NCI-H1694 treated with DMSO at 0.1 percent for 48 hours (cell line): Measurements from ENCODE around the gene TPO.

Experiments used
- DNase-seq: peaks from one replicate; lab custom pipeline; 2025; lab: John Stamatoyannopoulos, UW

Gene TPO

DNA sequence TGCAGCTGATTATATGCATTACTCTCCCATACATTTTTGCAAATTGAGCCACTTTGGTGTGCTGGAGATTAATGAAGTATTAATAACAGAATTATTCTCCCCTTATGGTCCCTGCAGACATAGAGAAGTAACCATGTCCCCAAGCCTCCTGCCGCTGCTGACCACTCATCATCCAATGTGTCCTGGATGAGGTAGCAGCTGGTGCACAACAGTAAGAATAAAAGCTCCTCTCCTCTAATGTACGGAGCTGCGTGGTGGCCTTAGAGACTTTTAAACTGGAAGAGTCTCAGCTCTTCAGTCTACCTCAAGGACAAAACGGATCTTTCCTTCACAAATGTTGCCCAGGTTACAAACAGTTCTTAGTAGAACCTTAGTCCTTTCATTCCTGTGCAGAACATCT is 37.7 kb downstream of the TPO start:
- no peak for DNase-seq

DNA sequence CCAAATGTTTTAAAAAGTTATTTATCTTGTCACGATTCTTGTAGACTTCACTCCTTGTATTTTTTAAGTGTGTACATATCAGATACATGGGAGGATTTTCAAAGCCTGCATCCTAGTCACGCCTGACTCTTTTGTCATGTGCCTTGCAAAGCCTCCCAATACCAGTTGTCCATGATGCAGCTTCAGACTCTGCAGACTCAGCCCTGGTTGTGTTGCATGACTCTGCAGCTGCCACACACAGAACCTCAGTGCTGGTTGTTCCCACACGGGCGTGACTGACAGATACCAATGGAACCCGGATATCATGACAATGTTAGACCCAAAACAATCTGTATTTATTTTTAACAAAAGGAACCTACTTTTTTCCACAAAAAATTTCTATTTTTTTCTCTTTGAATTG is 38.2 kb downstream of the TPO start:
- no peak for DNase-seq

DNA sequence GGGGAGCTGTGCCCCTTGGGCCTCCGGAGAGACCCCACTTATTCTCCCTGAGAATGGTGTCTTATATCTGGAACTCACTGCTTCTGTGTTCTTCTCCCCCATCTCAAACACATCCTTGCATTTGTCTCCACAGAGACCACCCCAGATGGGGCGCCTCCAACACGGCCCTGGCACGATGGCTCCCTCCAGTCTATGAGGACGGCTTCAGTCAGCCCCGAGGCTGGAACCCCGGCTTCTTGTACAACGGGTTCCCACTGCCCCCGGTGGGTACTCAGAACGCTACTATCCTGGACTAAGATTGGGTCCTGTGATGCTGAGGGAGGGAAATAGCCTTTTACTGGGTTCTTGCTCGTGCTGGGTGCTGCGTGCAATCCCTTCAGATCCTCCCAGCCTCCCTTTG is 40.3 kb downstream of the TPO start:
- DNase-seq, result no peak

DNA sequence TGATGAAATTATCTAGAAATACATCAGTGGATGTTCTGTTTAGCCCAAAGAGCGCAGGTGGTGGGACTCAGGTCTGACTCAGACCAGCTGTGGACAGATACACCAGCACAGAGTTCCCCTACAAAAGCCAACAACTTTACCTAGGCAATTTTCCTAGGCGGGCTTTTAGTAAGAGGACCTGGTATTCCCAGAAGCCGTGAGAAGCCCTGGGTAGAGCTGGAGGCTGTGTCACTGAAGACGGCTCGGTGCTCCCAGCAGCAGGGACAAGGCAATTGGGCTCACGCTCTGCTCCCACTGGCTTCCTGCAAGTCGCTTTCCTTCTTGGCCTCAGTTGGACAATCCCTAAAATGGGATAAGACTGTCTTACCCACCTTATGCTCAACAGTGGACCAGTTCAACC is 41.1 kb downstream of the TPO start:
- no peak for DNase-seq

DNA sequence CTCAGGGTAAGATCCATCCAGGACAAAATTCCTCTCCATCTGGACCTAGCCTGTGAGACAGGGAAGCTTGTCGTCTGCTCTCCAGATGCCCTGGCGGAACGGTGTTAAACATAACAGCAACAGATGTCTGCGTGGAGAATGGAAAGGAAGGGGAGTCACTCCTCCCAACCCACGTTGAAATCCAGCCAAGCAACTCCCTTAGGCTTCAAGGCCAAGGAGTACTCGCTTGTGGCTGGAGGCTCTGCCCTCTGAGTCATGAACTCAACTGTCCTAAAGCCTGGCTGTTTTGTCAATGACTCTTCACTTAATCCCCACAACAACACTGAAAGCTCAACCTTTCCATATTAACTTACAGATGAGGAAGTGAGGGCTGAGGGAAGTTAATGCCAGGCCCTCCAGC is 42.2 kb downstream of the TPO start:
- DNase-seq, result no peak

DNA sequence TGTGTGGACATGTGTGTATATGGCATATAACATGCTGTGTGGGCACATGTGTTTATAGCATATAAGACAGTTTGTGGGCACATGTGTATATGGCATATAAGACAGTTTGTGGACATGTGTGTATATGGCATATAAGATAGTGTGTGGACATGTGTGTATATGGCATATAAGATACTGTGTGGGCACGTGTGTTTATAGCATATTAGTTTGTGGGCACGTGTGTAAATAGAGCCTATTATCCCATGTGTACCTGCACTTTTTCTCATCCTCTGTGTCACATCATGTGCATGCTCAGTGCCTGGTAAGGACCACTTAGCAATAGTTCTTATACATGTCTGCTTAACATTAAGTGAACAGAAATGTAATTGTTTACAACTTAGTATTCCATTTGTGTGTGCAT is 45.2 kb downstream of the TPO start:
- DNase-seq, result no peak

DNA sequence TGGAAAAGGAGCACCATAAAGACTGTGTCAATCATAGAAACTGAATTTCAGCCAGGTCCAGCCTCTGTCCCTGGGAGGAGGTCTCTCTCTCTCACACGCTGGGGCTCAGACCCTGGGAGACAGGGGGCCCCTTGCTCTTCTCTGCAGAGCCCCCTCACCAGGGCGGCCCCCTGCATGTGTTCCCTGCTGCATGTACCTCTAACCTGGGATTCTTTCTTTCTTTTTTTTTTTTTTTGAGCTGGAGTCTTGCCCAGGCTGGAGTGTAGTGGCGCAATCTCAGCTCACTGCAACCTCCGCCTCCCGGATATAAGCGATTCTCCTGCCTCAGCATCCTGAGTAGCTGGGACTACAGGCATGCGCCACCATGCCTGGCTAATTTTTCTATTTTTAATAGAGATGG is 46.5 kb downstream of the TPO start:
- no peak for DNase-seq

DNA sequence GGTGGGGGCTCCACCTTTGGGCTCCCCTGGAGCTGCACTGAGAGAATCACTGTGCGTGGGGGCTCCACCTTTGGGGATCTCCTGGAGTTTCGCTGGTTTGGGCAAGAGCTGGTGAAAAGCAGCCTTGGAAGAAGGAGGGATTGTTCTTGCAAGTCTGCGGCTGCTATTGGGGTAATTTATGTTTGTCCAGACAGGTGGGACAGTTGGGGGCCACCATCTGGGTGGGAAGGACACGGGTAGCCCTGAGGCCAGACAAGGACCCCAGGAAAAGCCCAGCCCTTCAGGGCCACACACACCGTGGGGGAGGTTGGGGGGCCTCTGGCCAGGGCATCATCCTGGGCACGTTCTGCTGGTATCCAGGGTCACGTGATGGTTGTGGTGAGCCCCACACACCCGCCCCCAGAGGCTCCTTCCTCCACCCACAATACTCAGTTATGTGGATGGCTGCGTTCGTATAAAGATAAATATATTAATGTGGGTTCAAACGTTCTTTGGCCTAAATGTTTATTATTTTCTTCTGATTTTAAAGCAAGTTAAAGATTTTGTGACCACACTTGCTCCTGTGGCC is 47.7 kb downstream of the TPO start:
- no peak for DNase-seq

DNA sequence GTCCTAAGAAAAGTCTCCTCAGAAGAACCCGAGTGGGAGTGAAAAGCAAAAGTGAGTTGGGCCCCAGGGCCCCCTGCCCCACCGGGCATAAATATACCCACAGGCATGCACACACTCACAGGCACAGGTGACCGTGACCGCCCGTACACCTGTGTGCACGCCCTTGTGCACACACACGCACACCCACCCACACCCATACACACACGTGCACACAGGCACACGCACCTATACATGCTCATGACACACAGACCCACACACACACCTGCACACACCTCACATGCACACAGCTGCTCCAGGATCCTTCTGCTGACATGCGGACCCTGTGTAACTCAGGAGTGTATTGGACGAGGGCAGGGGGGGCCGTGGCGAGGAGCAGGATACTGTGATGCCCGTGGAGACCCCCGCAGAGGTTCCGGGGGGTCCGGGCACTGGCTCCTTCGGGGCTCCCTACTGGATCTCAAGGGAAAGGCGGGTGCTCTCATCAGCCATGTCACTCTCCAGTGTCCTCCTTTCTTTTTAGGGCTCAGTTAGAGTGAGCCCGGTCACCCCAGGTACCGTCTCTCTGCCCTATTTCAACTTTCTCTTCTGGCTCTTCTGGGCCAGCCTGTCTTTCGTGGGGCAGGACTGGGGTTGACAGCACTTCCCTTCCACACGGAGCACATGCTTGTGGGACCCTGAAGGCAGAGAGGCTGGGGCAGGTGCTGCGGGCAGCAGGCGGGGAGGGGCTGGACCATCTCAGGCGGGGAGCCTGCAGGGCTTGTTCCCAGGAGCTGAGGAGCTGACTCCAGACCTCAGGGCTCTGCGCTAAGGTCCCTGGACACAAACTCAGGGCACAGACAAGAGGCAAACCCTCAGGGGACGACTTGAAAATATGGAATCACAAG is 48.5 kb downstream of the TPO start:
- DNase-seq, result no peak

DNA sequence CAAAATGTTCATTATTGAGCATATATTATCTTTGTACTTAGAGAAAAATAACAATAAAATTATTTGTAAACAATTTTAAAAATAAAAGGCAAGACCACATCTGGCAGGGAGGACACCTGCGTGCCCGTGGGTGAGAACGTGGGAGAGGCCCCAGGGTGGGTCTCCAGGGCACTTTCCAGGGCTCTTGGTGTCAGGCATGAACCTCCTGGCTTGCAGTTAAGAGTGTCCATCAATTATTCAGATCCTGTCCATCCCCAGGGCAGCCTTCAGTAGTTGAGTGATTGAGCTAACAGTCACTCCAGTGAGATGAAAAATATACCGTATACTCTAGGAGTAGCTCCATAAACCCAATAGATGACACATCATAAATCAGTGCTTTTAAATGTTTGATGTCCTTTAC is 49.7 kb downstream of the TPO start:
- DNase-seq, result no peak

DNA sequence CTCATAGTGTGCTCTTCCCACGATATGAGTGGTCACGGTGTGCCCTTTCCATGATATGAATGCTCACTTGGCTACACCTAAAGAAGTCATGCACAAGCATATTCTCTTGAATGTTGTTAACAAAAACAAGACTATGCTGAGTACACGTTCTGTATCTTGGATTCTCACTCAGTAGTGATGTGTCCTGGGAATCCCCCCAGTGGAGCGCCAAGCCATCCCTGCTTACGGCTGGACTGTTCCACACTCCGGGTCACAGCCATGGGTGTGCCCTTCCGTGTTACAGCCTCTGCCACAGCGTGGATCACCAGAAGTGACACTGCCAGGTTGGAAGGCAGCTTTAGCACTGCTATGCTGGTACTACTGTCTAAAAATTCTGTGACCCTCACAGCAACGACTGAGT is 59.1 kb downstream of the TPO start:
- no peak for DNase-seq

DNA sequence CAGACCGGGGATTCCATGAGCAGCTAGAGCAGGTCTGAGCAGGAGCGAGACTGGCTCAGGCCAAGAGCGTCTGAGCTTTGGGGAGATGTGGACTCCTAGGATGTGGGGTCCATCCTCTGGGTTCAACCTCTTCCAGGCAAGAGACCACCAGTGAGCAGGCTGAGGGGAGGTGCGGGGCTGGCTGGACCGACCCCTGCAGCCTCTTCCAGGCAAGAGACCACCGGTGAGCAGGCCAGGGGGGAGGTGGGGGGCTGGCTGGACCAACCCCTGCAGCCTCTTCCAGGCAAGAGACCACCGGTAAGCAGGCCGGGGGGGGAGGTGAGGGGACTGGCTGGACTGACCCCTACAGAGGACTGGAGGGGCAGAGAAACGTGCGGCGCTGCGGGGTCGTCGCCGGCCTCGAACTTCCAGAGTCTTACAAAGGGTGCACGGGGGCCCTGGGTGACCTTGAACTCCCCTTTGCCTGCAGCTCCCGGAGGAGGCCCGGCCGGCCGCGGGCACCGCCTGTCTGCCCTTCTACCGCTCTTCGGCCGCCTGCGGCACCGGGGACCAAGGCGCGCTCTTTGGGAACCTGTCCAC is 63.4 kb downstream of the TPO start:
- no peak for DNase-seq

DNA sequence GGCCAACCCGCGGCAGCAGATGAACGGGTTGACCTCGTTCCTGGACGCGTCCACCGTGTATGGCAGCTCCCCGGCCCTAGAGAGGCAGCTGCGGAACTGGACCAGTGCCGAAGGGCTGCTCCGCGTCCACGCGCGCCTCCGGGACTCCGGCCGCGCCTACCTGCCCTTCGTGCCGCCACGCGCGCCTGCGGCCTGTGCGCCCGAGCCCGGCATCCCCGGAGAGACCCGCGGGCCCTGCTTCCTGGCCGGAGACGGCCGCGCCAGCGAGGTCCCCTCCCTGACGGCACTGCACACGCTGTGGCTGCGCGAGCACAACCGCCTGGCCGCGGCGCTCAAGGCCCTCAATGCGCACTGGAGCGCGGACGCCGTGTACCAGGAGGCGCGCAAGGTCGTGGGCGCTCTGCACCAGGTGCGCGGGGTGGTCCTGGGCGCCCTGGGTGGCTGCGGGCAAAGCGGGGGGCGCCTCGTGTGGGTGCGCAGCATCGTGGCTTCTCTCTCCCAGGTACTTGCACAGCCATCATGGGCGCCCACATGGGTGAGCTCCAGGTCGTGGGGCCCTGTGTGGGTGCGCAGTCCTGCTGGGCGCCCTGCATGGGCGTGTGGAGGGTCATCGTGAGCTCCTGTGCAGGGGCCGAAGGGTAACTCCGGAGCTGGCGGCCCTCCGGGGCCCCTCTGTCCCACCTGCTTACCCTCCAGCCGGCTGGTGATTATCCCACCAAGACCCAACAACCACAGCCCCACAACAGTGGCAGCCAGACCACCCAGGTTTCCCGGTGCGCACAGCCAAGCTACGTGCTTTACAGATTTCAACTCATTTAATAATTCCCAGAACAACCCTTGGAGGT is 64.2 kb downstream of the TPO start:
- no peak for DNase-seq

DNA sequence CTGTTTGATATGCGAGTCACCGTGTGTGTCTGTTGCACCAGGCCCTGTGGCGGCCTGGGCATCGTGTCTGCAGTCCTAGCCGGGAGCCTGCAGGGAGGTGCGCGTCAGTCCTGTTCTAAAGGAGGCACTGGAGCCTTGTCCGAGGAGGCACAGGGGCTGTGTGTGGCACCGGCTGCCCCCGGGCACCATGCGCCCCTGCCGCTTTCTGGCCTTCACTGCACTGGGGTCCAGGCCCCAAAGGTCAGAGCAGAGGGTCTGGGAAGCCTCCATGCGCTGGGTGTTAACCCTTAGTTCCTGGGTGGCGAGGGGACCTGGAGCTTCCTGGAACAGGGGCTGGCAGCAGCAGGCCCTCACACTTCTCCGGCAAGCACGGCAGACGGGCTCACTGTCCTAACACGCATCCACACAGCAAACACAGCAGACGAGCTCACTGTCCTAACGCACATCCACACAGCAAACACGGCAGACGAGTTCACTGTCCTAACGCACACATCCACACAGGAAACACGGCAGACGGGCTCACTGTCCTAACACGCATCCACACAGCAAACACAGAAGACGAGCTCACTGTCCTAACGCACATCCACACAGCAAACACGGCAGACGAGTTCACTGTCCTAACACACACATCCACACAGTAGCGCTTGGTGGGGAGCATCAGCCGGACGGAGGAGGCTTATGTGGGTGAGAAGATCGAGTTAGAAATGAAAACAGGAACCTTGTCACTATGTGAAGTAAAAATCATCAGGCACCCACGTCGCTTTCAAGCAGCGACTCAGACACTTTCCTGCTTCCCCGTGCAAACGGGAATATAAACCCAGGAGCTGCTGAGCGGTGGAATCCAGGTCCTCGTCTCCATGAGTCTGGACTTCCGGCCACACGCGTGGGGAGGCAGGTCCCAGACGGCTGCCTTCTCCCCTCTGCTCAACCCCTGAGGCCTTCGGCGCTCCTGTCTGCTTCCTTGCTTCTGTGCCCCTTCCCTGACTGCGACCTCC is 65.3 kb downstream of the TPO start:
- DNase-seq, result no peak

DNA sequence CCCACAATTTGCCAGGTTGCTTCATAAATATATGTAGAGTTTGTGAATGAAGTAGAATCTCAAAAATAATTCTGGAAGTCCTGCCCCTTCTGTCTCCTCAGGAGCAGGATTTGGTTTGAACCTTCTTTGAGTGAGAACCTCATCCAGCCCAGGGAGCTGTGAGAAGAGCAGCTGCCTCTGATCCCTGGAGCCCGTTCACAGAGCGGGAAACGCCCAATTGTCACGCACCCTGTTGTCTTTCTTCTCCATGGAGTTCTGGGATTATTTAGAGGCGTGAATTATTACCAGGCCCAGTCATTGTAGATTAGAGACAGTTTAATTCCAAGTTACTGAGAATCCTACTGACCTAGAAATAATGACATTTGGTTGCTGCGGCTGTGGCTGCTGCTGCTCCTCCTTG is 66.1 kb downstream of the TPO start:
- no peak for DNase-seq

DNA sequence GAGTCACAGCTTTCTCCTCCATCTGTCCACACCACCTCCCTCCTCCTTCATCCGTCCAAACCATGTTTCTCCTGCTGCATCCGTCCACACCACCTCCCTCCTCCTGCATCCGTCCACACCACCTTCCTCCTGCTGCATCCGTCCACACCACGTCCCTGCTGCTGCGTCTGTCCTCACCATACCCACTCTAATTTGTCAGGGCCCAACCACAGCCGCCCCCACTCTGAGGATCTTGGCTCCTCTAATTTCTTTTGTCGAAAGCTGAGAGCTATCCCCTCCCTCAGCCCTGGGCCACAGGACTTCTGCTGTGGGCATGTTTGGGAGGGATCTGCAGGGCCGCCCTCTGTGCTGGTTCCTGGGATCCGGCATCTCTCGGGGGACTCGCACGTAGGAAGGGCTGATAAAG is 67.4 kb downstream of the TPO start:
- no peak for DNase-seq

DNA sequence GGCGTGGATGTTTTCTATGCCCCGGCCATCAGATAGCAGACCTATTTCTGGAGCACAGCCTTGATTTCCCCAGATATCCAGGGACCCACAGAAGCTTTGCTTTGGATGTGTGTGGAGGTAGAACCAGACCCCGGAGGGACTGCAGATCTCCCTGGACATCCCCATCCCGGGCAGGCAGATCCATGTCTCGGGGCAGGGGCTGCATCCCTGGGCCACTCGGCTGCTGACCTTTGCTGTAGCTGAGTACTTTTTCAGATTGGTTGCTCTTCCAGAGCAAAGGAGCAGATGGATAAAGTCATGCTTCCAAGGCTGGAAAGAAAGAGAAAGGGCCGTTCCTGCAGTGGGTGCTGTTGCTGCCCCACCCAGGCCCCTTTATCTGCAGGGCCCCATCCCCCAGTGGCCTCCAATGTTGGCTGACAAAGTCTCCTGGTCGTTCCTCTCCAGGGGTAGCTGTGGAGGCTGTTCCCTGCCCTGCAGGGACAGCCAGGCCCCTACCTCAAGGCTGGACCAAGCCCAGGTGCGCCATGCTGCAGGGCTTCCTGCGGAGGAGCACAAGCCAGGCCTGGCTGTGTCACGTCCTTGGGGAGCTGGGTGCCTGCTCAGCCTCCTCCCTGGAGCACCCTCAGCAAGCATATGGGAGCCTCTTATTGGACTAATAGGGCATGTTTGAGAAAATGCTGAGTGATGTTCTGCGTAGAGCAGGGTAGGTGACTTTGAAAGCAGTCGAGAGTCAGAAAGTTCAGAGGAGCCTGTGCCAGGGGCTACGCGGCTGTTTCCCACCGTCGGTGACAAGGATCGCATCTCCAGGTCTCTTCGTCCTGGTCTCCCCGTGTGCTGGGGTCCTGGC is 68.4 kb downstream of the TPO start:
- DNase-seq, result no peak

DNA sequence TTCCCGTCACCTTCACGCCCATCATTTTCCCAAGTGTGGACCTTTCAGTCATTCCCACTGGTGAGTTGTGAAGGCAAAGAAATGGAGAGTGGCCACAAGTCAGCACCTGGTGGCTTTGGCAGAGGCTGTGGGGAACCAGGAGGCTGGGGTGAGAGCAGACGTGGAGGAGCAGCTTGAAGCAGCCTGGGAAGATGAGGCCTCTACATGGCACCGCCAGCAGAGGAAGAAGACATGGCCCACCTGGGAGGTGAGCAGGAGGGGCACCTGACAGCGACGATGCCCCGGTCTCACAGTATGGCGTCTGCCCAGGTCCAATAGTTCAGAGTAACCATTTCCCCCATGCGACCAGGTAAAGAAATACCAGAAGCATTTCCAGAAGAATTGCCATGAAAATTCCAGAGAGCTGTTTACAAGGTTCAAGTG is 69.0 kb downstream of the TPO start:
- DNase-seq, result no peak

DNA sequence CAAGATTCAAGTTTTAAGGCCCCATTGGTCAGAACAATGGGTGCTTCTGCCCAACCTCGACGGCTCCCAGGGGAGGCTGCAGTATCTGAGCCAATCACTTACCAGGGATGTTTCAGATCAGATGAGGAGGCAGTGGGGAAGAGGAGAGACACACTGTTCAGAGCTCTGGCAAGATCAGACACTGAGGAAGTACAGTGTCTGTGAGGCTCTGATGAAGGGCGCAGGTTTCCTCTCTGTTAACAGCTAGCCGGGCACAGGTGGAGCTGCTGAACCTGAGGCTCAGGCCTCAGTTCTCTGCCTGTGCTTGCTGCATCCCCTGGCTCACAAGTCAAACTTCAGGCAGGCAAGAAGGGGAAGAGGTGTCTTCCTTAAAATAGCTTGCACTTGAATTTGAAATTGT is 69.7 kb downstream of the TPO start:
- DNase-seq, result no peak

DNA sequence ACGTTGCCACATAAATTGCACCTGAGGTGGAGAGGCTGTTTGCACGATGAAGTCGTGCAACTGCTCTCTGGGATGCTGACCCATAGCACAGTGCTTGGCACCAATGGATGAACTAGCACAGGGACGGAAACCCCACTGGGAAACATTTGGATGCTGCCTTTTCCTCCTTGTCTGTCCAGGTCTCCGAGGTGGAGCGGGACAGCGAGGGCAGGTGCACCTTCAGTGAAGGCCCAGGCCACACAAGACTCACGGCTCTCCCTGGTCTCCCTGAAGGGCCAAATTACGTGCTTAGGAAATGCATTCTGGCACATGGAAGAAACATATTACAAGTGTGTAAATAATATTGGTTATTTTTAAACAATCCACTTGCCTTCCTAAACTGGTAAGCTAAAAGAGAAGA is 70.3 kb downstream of the TPO start:
- no peak for DNase-seq
